Sigmoid colon (tissue), 4 donors: ENCODE results near the gene LRP11.

ENCODE experiments used
- CTCF ChIP-seq, 4 experiments: fragments of 450-650 bp in 3 of 4; fragments of 200-600 bp in 1 of 4; IDR thresholded peaks; one replicate each; pipeline ENCODE4 v1.5.1; 2016 to 2019; ENCODE audit warnings: antibody characterized with exemption in 4 of 4, mild to moderate bottlenecking in 3 of 4, moderate library complexity in 2 of 4
- EP300 ChIP-seq, 4 donors: sonication (generic); formaldehyde crosslinking; IDR thresholded peaks; one replicate each; pipeline ENCODE4 v1.6.1; 2017; ENCODE audit warnings: antibody characterized with exemption in 4 of 4
- POLR2A ChIP-seq, 2 donors: fragments of 450-650 bp; IDR thresholded peaks; one replicate each; pipeline ENCODE4 v1.6.1; 2016; ENCODE audit warnings: antibody characterized with exemption in 2 of 2, mild to moderate bottlenecking in 2 of 2, moderate library complexity in 2 of 2
- POLR2AphosphoS5 ChIP-seq, 4 donors: sonication (generic); formaldehyde crosslinking; IDR thresholded peaks; one replicate each; pipeline ENCODE4 v1.6.1; 2017; ENCODE audit warnings: antibody characterized with exemption in 4 of 4

GRCh38 chr6:149905371-149905910 is 41.3 kb upstream of the LRP11 start:
- TF ChIP-seq POLR2A (IDR thresholded peaks at IDR 0.05), result no peak
- TF ChIP-seq EP300 (IDR thresholded peaks at IDR 0.05), result no peak
- no peak for TF ChIP-seq POLR2AphosphoS5 (IDR thresholded peaks at IDR 0.05)
- no peak for TF ChIP-seq CTCF (IDR thresholded peaks at IDR 0.05)
